Measurements from ENCODE around the gene IRF4.

Gene IRF4

DNA sequence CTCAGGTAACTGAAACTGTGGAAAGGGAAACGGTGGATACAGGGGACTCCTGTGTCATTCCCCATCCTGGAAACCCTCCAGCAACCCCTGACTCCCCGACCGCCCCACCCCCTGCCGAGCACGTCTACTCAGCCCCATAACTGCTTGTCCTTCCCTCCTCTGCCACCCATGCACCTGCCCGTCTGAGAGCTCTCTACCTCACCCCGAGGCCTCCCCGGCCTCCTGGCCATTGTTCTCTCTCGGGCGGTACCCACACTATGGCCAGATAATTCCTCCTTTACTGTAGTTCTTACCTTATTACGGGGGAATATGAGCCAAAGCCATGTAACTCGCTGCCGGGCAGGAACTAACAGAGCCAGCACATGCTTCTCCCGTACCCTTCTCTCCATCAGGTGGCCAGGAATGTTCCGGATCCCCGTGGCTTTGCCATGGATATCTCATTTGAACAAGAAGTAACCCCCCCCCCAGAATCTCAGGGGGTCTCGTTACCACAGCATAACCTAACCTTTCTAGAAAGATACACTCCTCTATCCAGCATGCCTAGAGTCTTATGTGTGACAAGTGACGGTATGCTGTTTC lies 4.8 kb upstream of the IRF4 start:
- TF ChIP-seq, protein P1, sequence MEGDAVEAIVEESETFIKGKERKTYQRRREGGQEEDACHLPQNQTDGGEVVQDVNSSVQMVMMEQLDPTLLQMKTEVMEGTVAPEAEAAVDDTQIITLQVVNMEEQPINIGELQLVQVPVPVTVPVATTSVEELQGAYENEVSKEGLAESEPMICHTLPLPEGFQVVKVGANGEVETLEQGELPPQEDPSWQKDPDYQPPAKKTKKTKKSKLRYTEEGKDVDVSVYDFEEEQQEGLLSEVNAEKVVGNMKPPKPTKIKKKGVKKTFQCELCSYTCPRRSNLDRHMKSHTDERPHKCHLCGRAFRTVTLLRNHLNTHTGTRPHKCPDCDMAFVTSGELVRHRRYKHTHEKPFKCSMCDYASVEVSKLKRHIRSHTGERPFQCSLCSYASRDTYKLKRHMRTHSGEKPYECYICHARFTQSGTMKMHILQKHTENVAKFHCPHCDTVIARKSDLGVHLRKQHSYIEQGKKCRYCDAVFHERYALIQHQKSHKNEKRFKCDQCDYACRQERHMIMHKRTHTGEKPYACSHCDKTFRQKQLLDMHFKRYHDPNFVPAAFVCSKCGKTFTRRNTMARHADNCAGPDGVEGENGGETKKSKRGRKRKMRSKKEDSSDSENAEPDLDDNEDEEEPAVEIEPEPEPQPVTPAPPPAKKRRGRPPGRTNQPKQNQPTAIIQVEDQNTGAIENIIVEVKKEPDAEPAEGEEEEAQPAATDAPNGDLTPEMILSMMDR (IDR thresholded peaks at IDR 0.05; ENCODE audit: low read depth, low read length) = no peak
- DNase-seq (ENCODE audit: extremely low read depth, low read depth) = no peak

DNA sequence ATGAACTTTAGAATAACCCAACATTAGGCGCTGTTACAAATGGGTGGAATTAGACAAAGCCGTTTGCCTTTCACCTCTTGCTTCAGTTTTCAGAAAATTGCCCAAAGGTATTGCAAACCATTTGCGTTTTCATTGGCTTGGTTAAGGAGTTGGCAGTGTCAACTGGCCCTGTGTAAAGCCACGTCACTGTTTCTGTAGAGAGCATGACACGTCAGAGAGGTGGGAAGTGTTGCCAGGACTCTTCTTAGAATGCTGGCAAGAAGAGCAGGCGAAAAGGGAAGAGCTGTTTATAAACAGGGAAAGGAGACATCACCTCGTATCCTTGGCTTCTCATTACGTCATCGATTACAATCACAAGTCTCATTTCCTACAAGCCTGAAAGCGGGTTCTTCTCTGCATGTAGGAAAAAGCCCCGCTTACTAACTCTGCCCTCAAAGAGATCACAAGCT lies 4.2 kb upstream of the IRF4 start:
- no peak for DNase-seq (ENCODE audit: extremely low read depth, low read depth)
- TF ChIP-seq, protein P1 (IDR thresholded peaks at IDR 0.05; ENCODE audit: low read depth, low read length) = no peak

DNA sequence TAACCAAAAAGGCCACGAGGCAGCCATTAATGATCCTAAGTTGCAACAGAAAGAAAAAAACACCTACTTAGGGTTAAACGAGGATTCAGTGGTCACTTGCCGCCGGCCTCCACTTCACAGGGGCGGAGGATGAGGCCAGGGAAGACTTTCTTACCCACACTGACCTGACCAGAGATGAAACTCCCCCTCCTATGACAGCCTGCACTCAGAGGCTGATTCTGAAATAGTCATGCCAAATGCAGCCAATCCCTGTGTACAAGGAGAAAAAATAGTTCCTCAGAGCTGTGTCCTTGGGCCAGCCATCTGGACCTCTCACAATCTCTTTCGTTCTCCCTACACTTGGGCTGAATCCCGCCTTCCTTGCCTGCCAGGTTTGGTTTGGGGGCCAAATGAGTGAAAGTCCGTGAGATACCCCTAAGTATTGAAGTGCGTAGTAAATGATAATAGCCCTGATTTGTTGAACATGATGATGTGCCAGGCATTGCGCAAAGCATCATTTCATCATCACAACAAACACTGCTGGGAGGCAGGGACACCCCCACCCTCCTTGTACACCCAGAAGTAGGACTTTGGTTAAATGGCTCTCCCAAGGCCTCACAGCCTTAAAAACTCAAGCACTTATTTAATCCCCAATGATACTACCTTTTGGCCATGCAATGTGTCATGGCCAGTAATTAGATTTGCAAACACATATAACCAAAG lies 3.2 kb upstream of the IRF4 start:
- TF ChIP-seq, protein P1 (IDR thresholded peaks at IDR 0.05; ENCODE audit: low read depth, low read length) = no peak
- DNase-seq (ENCODE audit: extremely low read depth, low read depth) = no peak

DNA sequence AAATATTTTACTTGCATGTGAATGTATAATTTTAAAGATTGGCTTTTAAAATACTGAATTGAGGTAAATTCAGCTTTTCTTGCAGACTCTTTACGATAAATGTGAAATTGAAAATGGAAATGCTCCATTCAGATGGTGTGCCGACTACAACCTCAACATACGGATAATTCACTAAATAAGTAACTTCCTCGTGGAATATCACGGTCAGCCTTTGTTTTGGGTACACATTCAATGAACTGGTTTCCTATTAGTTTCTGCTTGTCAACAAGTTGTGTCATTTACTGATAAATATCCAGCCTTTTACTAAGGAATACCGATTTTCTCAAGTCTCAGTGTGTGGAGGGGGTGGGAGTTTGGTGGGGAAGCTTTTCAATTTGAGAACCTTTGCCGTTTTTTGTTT lies 2.4 kb upstream of the IRF4 start:
- TF ChIP-seq, protein P1 (IDR thresholded peaks at IDR 0.05; ENCODE audit: low read depth, low read length) = no peak
- DNase-seq (ENCODE audit: extremely low read depth, low read depth) = no peak

DNA sequence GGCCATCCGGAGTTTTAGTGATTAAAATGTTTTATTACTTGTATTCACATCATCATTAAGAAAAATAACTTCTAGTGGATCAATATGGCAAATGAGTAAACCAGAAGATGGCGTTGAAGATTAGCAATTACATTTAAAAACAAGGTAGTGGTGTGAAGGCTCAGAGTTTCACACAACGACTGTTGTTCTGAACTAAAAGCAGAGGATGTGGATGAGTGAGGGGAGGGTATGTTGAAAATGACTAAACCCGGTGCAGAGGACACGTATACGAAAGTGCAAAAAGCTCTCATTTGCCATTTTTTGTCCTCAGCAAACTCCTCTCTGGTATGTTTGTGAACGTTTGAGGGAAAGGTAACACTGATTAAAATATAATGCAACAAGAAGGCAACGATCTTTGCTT lies 1.9 kb upstream of the IRF4 start:
- DNase-seq (ENCODE audit: extremely low read depth, low read depth) = no peak
- TF ChIP-seq, protein P1 (IDR thresholded peaks at IDR 0.05; ENCODE audit: low read depth, low read length) = no peak

DNA sequence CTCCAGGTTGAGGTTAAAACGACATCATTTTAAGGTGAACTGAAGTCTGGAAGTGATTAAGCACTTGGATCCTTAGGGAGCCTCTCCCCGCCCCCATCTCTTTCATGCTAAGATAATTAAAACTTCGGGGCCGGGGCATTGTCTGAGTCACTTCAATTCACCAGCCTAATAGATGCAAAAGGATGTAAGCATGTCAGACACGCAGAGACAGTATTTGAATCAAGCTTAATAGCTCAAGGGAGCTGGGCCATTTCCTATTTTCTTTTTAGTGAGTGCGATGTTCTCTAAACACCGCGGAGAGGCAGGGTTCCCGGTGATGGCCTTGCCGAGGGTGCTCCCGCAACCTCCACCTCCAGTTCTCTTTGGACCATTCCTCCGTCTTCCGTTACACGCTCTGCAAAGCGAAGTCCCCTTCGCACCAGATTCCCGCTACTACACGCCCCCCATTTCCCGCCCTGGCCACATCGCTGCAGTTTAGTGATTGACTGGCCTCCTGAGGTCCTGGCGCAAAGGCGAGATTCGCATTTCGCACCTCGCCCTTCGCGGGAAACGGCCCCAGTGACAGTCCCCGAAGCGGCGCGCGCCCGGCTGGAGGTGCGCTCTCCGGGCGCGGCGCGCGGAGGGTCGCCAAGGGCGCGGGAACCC lies 516 bp upstream of the IRF4 start:
- TF ChIP-seq, protein P1 (IDR thresholded peaks at IDR 0.05; ENCODE audit: low read depth, low read length) = no peak
- DNase-seq (ENCODE audit: extremely low read depth, low read depth) = no peak
